Spleen (tissue), 7 donors: ENCODE results near the gene PRKCE.

Source experiments
- CTCF ChIP-seq, 11 experiments: fragments of 200-600 bp in 7 of 11; fragments of 450-650 bp in 4 of 11; sonication (generic) in 4 of 11; IDR thresholded peaks in 8 of 11; conservative IDR thresholded peaks in 3 of 11; 1 replicate in 7 of 11; 2 replicates in 4 of 11; pipeline versions ENCODE4 v1.4.0 to v1.8.0; 2016 to 2021; ENCODE audit warnings: antibody characterized with exemption in 11 of 11, inconsistent platforms in 4 of 11, mild to moderate bottlenecking in 1 of 11
- POLR2A ChIP-seq, 3 donors: fragments of 450-650 bp; IDR thresholded peaks; one replicate each; pipeline ENCODE4 v1.5.1; 2017; ENCODE audit warnings: antibody characterized with exemption in 3 of 3, mild to moderate bottlenecking in 1 of 3
- donor health status: DM: no; HTN: no; CAD: no; lungs with moderate emphysema.
- donor health status: DM: no; HTN: no; CAD: no.
- donor health status: DM: no; HTN: no; CAD: no.

GRCh38 chr2:45782986-45783385 lies 131.5 kb downstream of the PRKCE start:
- TF ChIP-seq CTCF (IDR thresholded peaks at IDR 0.05 in 8 of 11, conservative IDR thresholded peaks at IDR 0.05 in 3 of 11) (no peak), POLR2A (IDR thresholded peaks at IDR 0.05) (no peak)
